HL-60 (cell line): ENCODE data around the gene UBE2Q2.
"Not testable (repeated sequence)": the region's sequence is repeated elsewhere in the genome, so short reads cannot be mapped to it uniquely, and the experiment has no call there.

Experiments used
- DNase-seq, 2 experiments: peaks; one replicate each; pipeline ENCODE4 v3.0.0-alpha.2; 2010 to 2020; ENCODE audit warnings: low read depth in 1 of 2, low spot score in 1 of 2
- H3K27ac ChIP-seq: fragments of 250-450 bp; sonication (Bioruptor Pico); replicated peaks from 2 replicates; pipeline ENCODE4 v1.5.1; 2020; ENCODE audit warnings: mild to moderate bottlenecking, moderate library complexity
- H3K27me3 ChIP-seq: fragments of 250-450 bp; sonication (Bioruptor Pico); 2 replicates; pipeline ENCODE4 v1.5.1; 2021; ENCODE audit warnings: mild to moderate bottlenecking, moderate library complexity; ENCODE audit not compliant: insufficient read depth, poor library complexity, severe bottlenecking
- H3K4me3 ChIP-seq: replicated peaks from 2 replicates; pipeline ENCODE4 v1.5.1; 2011; ENCODE audit warnings: mild to moderate bottlenecking, control low read depth, low read length; ENCODE audit not compliant: insufficient read depth
- GABPA ChIP-seq: IDR thresholded peaks from 2 replicates; pipeline ENCODE4 v1.6.1; 2012; ENCODE audit warnings: low read depth
- POLR2AphosphoS5 ChIP-seq: IDR thresholded peaks from 2 replicates; pipeline ENCODE4 v1.6.1; 2012; ENCODE audit warnings: low read depth
- REST ChIP-seq: IDR thresholded peaks from 2 replicates; pipeline ENCODE4 v1.6.1; 2012; ENCODE audit warnings: low read depth; ENCODE audit not compliant: insufficient replicate concordance
- SPI1 ChIP-seq: IDR thresholded peaks from 2 replicates; pipeline ENCODE4 v1.6.1; 2012; ENCODE audit warnings: low read depth, mild to moderate bottlenecking, borderline replicate concordance
- TF ChIP-seq, protein P1 (sequence below): IDR thresholded peaks from one replicate; pipeline ENCODE4 v1.5.1; 2011; ENCODE audit warnings: low read length, control low read depth, inconsistent platforms; ENCODE audit not compliant: insufficient read depth

Gene UBE2Q2

DNA sequence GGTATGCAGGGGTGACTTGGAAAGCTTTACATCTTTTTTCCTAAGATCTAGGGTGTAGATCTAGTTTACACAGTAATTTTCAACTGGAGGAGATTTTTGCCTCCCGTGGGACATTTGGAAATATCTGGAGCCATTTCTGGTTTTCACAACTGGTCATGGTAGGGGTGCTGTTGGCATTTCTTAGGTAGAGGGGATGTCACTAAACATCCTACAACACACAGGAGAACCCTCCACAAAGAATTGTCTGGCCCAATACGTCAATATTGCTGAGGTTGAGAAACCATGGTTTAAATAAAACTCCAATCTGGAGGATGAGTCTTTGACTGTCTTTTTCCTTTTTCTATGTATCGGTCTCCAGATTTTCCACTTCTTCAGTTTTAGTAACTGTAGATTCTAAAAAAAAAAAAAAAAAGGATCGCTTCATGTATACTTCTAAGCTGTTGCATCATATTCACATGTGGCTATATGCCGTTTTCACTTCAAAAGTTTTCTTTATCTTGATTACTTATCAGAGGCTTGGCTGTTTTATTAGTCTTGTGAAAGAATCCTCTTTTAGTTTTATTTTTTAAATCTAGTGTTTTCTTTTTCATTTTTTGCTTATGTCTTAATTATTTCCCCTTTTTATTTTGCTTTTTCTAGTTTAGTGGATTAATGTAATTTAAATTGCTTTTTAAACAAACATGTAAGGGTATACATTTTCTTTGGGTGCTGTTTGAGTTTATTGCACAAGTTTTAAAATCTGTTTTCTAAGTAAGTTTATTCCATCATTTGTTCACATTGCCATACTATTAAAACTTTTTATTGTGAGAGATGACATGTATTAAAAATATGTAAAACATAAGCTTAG lies 21.2 kb downstream of the UBE2Q2 start:
- Histone ChIP-seq H3K27ac (no peak overlapping the region), H3K4me3 (no peak overlapping the region), H3K27me3 (no peaks in the 10 kb centered on the region)
- no peak for DNase-seq
- TF ChIP-seq, protein P1, sequence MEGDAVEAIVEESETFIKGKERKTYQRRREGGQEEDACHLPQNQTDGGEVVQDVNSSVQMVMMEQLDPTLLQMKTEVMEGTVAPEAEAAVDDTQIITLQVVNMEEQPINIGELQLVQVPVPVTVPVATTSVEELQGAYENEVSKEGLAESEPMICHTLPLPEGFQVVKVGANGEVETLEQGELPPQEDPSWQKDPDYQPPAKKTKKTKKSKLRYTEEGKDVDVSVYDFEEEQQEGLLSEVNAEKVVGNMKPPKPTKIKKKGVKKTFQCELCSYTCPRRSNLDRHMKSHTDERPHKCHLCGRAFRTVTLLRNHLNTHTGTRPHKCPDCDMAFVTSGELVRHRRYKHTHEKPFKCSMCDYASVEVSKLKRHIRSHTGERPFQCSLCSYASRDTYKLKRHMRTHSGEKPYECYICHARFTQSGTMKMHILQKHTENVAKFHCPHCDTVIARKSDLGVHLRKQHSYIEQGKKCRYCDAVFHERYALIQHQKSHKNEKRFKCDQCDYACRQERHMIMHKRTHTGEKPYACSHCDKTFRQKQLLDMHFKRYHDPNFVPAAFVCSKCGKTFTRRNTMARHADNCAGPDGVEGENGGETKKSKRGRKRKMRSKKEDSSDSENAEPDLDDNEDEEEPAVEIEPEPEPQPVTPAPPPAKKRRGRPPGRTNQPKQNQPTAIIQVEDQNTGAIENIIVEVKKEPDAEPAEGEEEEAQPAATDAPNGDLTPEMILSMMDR: no peak
- no peak for TF ChIP-seq REST
- no peak for TF ChIP-seq GABPA
- no peak for TF ChIP-seq POLR2AphosphoS5
- no peak for TF ChIP-seq SPI1

DNA sequence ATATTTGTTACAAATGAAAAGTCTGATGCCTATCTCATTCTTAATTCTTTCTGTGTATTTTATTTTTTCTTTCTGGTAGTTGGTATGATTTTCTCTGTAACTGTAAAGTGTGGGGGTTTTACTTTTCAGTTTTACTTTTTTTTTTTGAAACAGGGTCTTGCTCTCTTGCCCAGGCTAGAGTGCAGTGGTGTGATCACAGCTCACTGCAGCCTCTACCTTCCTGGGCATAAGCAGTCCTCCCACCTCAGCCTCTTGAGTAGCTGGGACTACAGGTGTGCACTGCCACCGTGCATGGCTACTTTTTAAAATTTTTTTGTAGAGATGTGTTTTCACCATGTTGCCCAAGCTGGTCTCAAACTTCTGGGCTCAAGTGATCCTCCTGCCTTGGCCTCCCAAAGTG lies 22.8 kb downstream of the UBE2Q2 start:
- not testable (repeated sequence) for H3K27ac ChIP-seq, H3K4me3 ChIP-seq, H3K27me3 ChIP-seq, DNase-seq

- TF ChIP-seq POLR2AphosphoS5 (no peak), REST (no peak), GABPA (no peak), SPI1 (no peak)
- TF ChIP-seq, protein P1: no peak
- Histone ChIP-seq H3K27ac (no peak overlapping the region), H3K4me3 (no peak overlapping the region), H3K27me3 (no peaks in the 10 kb centered on the region)
- no peak for DNase-seq
Observed at GRCh38 chr15:75866916-75867315, 23.7 kb downstream of the UBE2Q2 start.

- Histone ChIP-seq H3K27ac (no peak overlapping the region), H3K27me3 (no peaks in the 10 kb centered on the region), H3K4me3 (no peak overlapping the region)
- TF ChIP-seq GABPA (no peak), REST (no peak), SPI1 (no peak)
- DNase-seq: no peak
Observed at GRCh38 chr15:75867449-75867848, 24.2 kb downstream of the UBE2Q2 start.
